Measurements from ENCODE around the gene GSTM3.
"Not testable (repeated sequence)": the region's sequence is repeated elsewhere in the genome, so short reads cannot be mapped to it uniquely, and the experiment has no call there.

GSTM3 gene

DNA sequence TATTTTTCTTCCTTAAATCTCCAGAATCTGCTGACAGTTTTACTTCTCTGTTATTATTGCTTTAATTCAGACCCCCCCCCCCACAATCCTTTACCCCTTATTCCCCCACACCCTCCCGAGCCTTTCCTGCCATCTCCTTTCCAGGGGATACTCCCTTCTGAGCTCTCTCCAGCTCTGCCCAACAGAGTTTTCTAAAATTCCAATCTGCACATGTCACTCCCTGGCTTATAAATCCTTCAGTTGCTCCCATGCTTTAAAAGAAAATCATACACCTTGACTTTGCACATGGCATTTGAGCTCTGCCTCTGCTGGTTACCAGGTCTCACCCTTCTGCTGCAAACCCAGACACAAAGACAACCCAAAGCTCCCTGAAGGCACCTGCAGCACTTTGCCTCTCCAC is 34.6 kb upstream of the GSTM3 start:
- no peak for DNase-seq (ENCODE audit: low spot score)
- FAIRE-seq, result no peak

GRCh38 chr1:109773900-109774485 is 33.2 kb upstream of the GSTM3 start:
- FAIRE-seq (no peak), DNase-seq (ENCODE audit: low spot score) (no peak)

DNA sequence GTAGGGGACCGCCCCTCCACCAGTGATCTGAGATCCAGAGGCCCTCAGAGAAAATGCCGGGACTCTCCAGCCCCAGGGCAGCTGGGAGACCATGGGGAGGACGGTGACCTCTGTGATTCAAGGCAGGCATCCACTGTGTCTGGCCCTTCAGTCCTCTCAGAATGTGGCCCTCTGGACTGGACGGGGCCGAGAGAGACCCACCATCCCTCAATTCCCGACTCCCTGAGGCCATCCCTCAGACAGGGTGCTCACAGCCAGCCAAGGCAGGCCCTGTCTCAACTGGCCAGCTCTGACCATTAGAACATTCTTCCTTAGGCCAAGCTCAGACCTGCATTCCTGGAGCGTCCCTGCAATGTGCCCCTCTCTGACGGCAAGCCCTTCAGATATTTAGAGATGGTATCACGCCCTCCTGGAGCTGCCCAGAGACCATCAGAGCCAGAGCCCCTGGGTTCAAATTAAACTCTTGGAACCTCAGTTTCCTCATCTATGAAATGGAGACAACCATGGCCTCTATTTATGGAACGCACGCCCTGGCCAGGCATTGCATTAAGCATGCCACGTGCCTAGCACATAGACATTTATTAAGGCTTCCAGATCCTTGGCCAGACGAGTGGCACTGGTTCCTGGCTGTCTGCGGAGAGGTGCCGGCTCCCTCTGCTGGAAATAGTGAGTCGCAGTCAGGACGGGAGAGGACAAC is 32.5 kb upstream of the GSTM3 start:
- DNase-seq (ENCODE audit: low spot score), result peak; percentile 92
- no peak for FAIRE-seq

- no peak for DNase-seq (ENCODE audit: low spot score)
- FAIRE-seq, result no peak
Measured at GRCh38 chr1:109772658-109773202, 31.9 kb upstream of the GSTM3 start.

GRCh38 chr1:109771712-109772657 is 31.1 kb upstream of the GSTM3 start:
- no peak for FAIRE-seq

DNA sequence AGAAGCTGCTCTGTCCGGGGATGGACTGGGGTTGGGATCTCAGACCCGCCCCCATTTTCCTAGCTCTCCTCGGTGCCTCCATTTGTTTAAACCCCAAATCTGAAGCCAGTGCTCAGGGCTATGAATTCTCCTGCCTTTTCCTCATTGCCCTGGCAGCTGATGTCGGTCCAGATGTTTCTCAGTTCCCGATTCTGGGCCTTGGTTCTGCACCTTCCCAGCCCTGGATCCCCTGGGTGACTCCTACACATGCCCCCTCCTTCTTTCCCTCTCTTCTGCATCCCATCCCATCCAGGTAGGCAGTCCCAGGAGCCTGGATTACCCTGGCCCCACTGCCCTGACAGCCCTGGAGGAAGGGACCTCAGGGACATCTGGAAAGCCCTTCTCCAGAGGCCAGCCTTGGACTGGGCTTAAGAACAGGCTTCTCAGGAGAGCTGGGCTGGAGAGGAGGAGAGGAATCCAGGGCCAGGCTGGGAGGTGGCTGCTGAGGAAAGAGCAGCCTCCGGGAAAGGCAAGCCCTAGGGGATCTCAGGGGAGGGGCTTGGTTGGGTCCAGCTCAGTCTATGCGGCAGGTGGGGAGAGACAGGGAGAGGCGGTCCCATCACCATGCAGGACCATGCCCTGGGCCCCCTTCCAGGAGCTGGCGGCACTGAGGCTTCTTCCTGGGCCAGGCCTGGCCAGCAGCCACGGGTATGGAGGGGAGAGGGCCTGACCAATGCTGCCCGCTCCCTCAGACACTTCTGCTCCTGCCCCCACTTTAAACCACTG is 29.7 kb upstream of the GSTM3 start:
- no peak for DNase-seq (ENCODE audit: low spot score)
- FAIRE-seq, result no peak

More at GRCh38 chr1:109771712-109772657, 31.1 kb upstream of the GSTM3 start:
- no peak for DNase-seq (ENCODE audit: low spot score)

DNA sequence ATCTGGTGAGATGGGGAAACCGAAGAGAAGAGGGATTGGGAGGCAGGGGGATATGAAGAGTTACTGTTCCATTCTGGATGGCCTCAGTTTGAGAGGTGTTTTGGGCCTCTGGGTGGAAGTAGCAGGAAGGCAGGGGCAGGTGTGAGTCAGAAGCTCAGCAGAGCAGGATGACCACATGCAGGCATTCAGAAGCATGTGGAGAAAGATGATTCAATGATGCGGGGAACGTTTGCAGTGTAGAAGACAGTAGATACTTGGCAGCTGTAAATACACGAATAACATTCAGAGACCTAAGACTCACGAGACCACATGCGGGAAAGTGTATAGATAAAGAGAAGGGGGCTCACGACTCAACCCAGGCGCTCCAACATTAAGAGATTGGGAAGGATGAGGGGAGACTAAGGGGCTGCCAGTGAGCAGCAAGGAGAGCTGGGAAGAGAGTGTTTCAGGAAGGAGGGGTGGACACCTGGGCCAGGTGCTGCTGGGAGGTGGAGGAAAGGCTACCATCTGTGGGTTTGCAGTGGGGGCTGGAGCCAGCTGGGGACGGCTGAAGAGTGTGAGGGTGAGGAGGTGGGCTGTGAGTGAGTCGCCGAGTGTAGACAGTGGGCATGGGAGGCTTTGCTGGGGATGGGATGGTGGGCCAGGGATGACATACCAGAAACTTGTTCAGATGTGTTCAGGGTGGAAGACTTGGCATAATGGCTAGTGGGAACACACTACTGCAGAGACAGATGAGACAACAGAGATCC is 28.7 kb upstream of the GSTM3 start:
- DNase-seq (ENCODE audit: low spot score) (peak; percentile 65), FAIRE-seq (no peak)

DNA sequence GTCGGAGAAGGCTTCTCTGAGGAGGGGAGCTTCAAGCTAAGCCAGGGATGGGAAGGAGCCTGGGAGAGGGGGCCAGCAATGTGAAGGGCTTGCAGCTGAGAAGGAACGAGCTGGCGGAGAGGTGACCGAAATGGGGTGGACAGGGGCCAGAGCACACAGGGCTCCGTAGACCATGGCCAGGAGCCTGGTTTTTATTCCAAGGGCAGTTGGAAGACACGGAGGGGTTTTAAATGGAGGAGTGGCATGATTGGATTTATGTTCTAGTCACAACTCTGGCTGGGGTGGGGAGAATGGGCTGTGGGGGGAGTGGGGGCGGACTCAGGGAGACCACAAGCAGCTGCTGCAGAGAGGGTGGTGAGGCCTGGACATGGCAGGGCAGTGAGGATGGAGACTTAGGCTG is 28.0 kb upstream of the GSTM3 start:
- FAIRE-seq (no peak), DNase-seq (ENCODE audit: low spot score) (no peak)

DNA sequence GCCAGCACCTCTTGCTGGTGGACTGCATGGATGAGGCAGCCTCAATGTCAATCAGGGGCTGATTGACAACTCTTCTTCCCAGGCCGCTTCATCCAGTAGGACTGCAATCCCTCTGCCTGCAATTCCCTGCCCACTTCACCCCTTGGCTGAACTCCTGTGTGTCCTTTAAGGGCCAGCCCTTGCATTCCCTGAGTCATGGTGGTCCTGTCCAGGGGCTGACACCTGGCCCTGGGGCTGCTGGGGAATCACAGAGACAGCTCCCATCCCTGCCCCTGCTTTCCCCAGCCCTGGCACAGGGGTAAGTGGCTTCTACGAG is 27.5 kb upstream of the GSTM3 start:
- no peak for FAIRE-seq
- DNase-seq (ENCODE audit: low spot score), result no peak

- peak; percentile 79 for FAIRE-seq
- no peak for DNase-seq (ENCODE audit: low spot score)
Measured at GRCh38 chr1:109767637-109768334, 26.9 kb upstream of the GSTM3 start.

- not testable (repeated sequence) for DNase-seq (ENCODE audit: low spot score); FAIRE-seq
Measured at GRCh38 chr1:109766991-109767636, 26.3 kb upstream of the GSTM3 start.

DNA sequence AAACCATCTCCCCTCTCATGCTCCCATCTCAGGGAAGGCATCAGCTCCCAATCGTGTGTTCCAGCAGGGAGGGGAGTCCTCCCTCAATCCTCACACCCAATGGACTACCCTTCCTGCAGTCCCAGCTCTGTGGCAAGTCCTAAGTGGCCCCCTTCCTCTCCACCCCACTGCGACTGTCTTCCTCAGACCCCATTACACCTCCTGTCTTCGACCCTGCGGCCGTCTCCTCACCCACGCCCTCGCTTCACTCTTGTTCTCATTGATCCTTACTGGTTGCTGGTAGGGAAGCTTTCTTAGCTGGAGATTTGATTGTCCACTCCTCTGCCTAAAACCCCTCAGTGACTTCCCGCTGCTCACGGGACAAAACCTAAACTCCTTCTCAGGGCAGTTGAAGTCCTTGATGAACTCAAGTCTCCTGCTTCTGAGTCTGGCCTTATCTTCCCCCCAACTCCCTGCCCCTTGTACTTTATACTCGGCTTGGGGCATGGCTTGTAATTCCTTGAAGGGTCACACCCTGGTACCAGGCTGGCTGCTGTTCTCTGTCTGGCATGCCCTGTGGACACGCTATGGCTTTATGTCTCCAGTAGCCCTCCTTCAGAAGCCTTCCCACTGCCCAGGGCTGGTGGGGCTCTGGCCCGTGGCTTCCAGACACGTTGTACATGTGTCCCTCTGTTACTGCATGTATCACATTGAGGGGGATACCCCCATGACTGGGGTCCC is 25.2 kb upstream of the GSTM3 start:
- FAIRE-seq (no peak), DNase-seq (ENCODE audit: low spot score) (no peak)

GRCh38 chr1:109765483-109765815 is 24.6 kb upstream of the GSTM3 start:
- no peak for FAIRE-seq
- DNase-seq (ENCODE audit: low spot score), result no peak

DNA sequence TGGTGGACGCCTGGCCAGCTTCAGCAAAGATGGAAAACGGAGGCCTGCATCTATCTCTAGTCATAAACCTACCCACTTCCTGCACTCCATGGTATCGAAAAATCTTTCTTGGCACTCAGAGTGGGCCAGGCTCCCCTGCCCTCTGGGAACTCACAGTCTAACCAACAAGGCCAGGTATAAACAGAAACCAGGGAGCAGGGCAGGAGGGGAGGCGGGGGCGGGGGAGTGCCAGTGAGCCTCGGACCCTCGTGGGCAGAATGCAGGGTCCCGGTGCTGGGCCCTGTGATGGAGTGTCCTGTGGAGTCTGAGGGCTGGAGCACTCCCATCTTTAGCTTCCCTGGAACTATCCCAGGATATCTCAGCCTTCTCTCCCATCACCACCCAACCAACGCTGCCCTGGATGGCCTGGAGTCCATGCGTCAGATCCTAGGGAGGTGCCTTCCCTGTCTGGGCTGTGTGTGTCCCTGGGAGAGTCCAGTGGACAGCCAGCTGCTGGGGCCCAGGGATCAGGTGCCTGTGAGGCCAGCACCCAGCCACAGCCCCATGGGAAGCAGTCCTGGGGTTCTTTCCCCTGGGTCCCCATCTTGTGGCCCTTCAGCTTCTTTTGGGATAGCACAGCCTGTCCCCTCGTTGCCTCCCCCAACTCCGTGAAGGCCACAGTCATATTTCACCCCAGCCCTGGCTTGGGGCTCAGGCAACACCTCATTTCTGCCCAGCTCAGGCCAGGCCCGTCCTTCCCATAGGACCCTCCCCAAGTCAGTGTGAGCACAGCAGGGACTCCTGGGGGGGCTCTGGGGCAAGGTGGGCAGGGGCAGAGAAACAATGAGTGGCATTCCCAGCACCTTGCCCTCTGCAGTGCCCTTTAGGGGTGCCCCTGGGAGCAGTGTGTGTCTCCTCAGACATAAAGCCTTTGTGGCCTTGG is 24.0 kb upstream of the GSTM3 start:
- FAIRE-seq, result no peak
- no peak for DNase-seq (ENCODE audit: low spot score)

- FAIRE-seq (no peak), DNase-seq (ENCODE audit: low spot score) (no peak)
Measured at GRCh38 chr1:109763646-109764415, 23.0 kb upstream of the GSTM3 start, which contains the start of gene EPS8L3. EPS8L3 (minus strand) TSS chr1:109763923; CDS start chr1:109761749, 2,174 bp downstream.

GRCh38 chr1:109762821-109763645 is 22.2 kb upstream of the GSTM3 start:
- FAIRE-seq (peak; percentile 59), DNase-seq (ENCODE audit: low spot score) (no peak)

Data from urothelium cell line (cell line).